GM12878 (cell line): Measurements from ENCODE around the gene RIIAD1. TPM values are rescaled to one million over a fixed set of nuclear protein-coding genes. Genes with fewer than 3 reads are reported as not detected.

Source experiments
- ATAC-seq: fragments of 200-7000 bp; cut with Tn5 transposase; 3 replicates; pipeline ENCODE4 v1.9.1; 2020; ENCODE audit warnings: mild to moderate bottlenecking, moderate library complexity
- BruUV-seq: library from RNA; stranded (reverse); fragments of 400-500 nt; replicated peaks from 2 replicates; lab custom pipeline; 2021; lab: Mats Ljungman, UMichigan
- CTCF ChIA-PET: fragments of 300-600 bp; sonication (Branson Sonifier 250); formaldehyde crosslinking; extraction: SDS; loops from one replicate; lab custom pipeline; 2021; ENCODE audit warnings: inconsistent platforms; lab: Yijun Ruan, JAX
- POLR2A ChIA-PET: fragments of 350-600 bp; formaldehyde crosslinking; extraction: SDS; loops from one replicate; lab custom pipeline; 2021; ENCODE audit warnings: inconsistent platforms; lab: Charles Lee
- RAD21 ChIA-PET: fragments of 300-600 bp; sonication (Branson Sonifier 250); formaldehyde crosslinking; loops from one replicate; lab custom pipeline; 2023; ENCODE audit warnings: antibody characterized with exemption; ENCODE audit not compliant: unreplicated experiment; lab: Charles Lee
- SMC1A ChIA-PET: fragments of 300-600 bp; sonication (Branson Sonifier 250); formaldehyde crosslinking; loops from one replicate; lab custom pipeline; 2023; ENCODE audit not compliant: unreplicated experiment, uncharacterized antibody; lab: Charles Lee
- DNase-seq: peaks from one replicate; pipeline ENCODE4 v3.0.0-alpha.2; 2011; ENCODE audit warnings: low read depth, low spot score
- FAIRE-seq: peaks from 3 replicates; lab custom pipeline; 2011; peaks lifted over from hg19 to GRCh38; lab: Jason Lieb, UNC
- H2AFZ ChIP-seq: 2 replicates; pipeline ENCODE4 v1.6.0; 2011; ENCODE audit warnings: low read depth, low read length, control low read depth; ENCODE audit not compliant: control insufficient read depth
- H3K27ac ChIP-seq: 2 replicates; pipeline ENCODE4 v1.5.1; 2011; ENCODE audit warnings: control low read depth; ENCODE audit not compliant: control insufficient read depth, insufficient read depth
- H3K27me3 ChIP-seq, 2 experiments: replicated peaks in 1 of 2; 2 replicates each; pipeline versions ENCODE4 v1.6.0 to v1.6.1; 2011; ENCODE audit warnings: low read length in 1 of 2; ENCODE audit not compliant: control insufficient read depth in 2 of 2, insufficient read depth in 2 of 2
- H3K36me3 ChIP-seq, 2 experiments: 2 replicates each; pipeline ENCODE4 v1.5.1; 2011; ENCODE audit warnings: low read length in 1 of 2; ENCODE audit not compliant: control insufficient read depth in 2 of 2, insufficient read depth in 2 of 2
- H3K4me1 ChIP-seq: 2 replicates; pipeline ENCODE4 v1.6.1; 2011; ENCODE audit warnings: mild to moderate bottlenecking, low read length, moderate library complexity, mixed read lengths; ENCODE audit not compliant: control insufficient read depth, insufficient read depth
- H3K4me2 ChIP-seq: 2 replicates; pipeline ENCODE4 v1.6.0; 2011; ENCODE audit warnings: control low read depth; ENCODE audit not compliant: control insufficient read depth, insufficient read depth
- H3K4me3 ChIP-seq: fragments of 200-600 bp; sonication (generic); 2 replicates; pipeline ENCODE4 v1.5.1; 2016
- H3K79me2 ChIP-seq: 2 replicates; pipeline ENCODE4 v1.6.0; 2011; ENCODE audit warnings: low read length; ENCODE audit not compliant: control insufficient read depth, insufficient read depth
- H3K9ac ChIP-seq: 2 replicates; pipeline ENCODE4 v1.8.0; 2011; ENCODE audit warnings: low read length, control low read depth, mixed read lengths; ENCODE audit not compliant: control insufficient read depth, insufficient read depth
- H3K9me3 ChIP-seq: replicated peaks from 3 replicates; pipeline ENCODE4 v1.5.1; 2011; ENCODE audit warnings: mild to moderate bottlenecking, low read length; ENCODE audit not compliant: control insufficient read depth, insufficient read depth
- H4K20me1 ChIP-seq: 2 replicates; pipeline ENCODE4 v1.6.0; 2011; ENCODE audit not compliant: control insufficient read depth, insufficient read depth
- ATF7 ChIP-seq: fragments of 450-650 bp; IDR thresholded peaks from 2 replicates; pipeline ENCODE4 v1.6.1; 2016; ENCODE audit warnings: low read depth, mild to moderate bottlenecking
- CBFB ChIP-seq: IDR thresholded peaks from 2 replicates; pipeline ENCODE4 v1.6.1; 2016; ENCODE audit warnings: antibody characterized with exemption, low read depth
- CBX3 ChIP-seq: fragments of 200-600 bp; sonication (generic); IDR thresholded peaks from 2 replicates; pipeline ENCODE4 v1.6.1; 2016; ENCODE audit warnings: low read depth, borderline replicate concordance
- CTCF ChIP-seq, 3 experiments: IDR thresholded peaks in 2 of 3; conservative IDR thresholded peaks in 1 of 3; 2 replicates each; pipeline ENCODE4 v1.5.1; 2011; ENCODE audit warnings: low read depth in 3 of 3, low read length in 3 of 3, mild to moderate bottlenecking in 3 of 3, control low read depth in 2 of 3, moderate library complexity in 2 of 3, inconsistent platforms in 1 of 3, mixed read lengths in 1 of 3; ENCODE audit not compliant: control insufficient read depth in 2 of 3, insufficient read depth in 1 of 3; ENCODE audit errors: extremely low read depth in 1 of 3
- HDAC2 ChIP-seq: fragments of 200-600 bp; sonication (generic); IDR thresholded peaks from 2 replicates; pipeline ENCODE4 v1.6.1; 2017
- IRF4 ChIP-seq: IDR thresholded peaks from 2 replicates; pipeline ENCODE4 v1.6.1; 2011; ENCODE audit warnings: low read depth, low read length
- KAT2A ChIP-seq: conservative IDR thresholded peaks from 2 replicates; pipeline ENCODE4 v1.6.1; 2011; ENCODE audit warnings: low read depth, low read length; ENCODE audit not compliant: control insufficient read depth
- NFIC ChIP-seq: IDR thresholded peaks from 2 replicates; pipeline ENCODE4 v1.6.1; 2012; ENCODE audit warnings: low read depth, mild to moderate bottlenecking, inconsistent platforms, low read length, moderate library complexity
- NR2C1 ChIP-seq: fragments of 450-650 bp; IDR thresholded peaks from 2 replicates; pipeline ENCODE4 v1.6.1; 2017; ENCODE audit warnings: antibody characterized with exemption, mild to moderate bottlenecking, moderate library complexity
- NR2F1 ChIP-seq: fragments of 450-650 bp; conservative IDR thresholded peaks from 2 replicates; pipeline ENCODE4 v1.6.1; 2017; ENCODE audit warnings: mild to moderate bottlenecking
- PBX3 ChIP-seq: IDR thresholded peaks from 2 replicates; pipeline ENCODE4 v1.6.1; 2011; ENCODE audit warnings: mild to moderate bottlenecking, low read depth, low read length, moderate library complexity; ENCODE audit not compliant: insufficient replicate concordance
- RCOR1 ChIP-seq: conservative IDR thresholded peaks from 2 replicates; pipeline ENCODE4 v1.6.1; 2012; ENCODE audit warnings: low read depth, low read length, improper control_type of control experiment
- RELA ChIP-seq: fragments of 450-650 bp; IDR thresholded peaks from 2 replicates; pipeline ENCODE4 v1.8.0; 2014; ENCODE audit warnings: borderline replicate concordance; ENCODE audit not compliant: partially characterized antibody
- RUNX3 ChIP-seq: IDR thresholded peaks from 2 replicates; pipeline ENCODE4 v1.6.1; 2012; ENCODE audit warnings: low read length, inconsistent platforms
- SMAD5 ChIP-seq: IDR thresholded peaks from 2 replicates; pipeline ENCODE4 v1.6.1; 2016; ENCODE audit warnings: antibody characterized with exemption, low read depth
- SMC3 ChIP-seq: IDR thresholded peaks from 2 replicates; pipeline ENCODE4 v1.6.1; 2011; ENCODE audit warnings: low read length, improper control_type of control experiment, borderline replicate concordance
- SUZ12 ChIP-seq: fragments of 200-600 bp; sonication (generic); IDR thresholded peaks from one replicate; pipeline ENCODE4 v1.6.1; 2018; ENCODE audit warnings: antibody characterized with exemption, mild to moderate bottlenecking; ENCODE audit not compliant: unreplicated experiment
- TCF12 ChIP-seq: IDR thresholded peaks from 2 replicates; pipeline ENCODE4 v1.6.1; 2011; ENCODE audit warnings: low read depth, mild to moderate bottlenecking, low read length
- ZNF592 ChIP-seq: fragments of 450-650 bp; IDR thresholded peaks from 2 replicates; pipeline ENCODE4 v1.6.1; 2017; ENCODE audit warnings: mild to moderate bottlenecking, moderate library complexity
- ZSCAN29 ChIP-seq: fragments of 450-650 bp; IDR thresholded peaks from 2 replicates; pipeline ENCODE4 v1.6.1; 2017; ENCODE audit warnings: mild to moderate bottlenecking, moderate library complexity
- WGBS: methylation state at CpG from one replicate; pipeline ENCODE4 v1.1.6; 2016; ENCODE audit warnings: low lambda C conversion rate; ENCODE audit not compliant: insufficient replicate concordance, insufficient coverage; ENCODE audit errors: missing lambda C conversion rate; 5-methylcytosine and 5-hydroxymethylcytosine counted together
- in situ Hi-C: fragments of 300-500 bp; cut with MboI; formaldehyde crosslinking; loops from 9 replicates; pipeline ENCODE4 v1.14.3; 2018; ENCODE audit warnings: mixed read lengths
- intact Hi-C: fragments of 100-400 bp; cut with micrococcal nuclease; formaldehyde crosslinking; loops from one replicate; pipeline ENCODE4 v1.14.2; 2022; ENCODE audit not compliant: unreplicated experiment
- polyA plus RNA-seq, 11 experiments: library from polyadenylated mRNA; depleted of rRNA in 4 of 11; unstranded in 6 of 11; stranded (reverse) in 5 of 11; fragments of >200 nt; fragmentation: Nextera tagmentation in 4 of 11; fragmentation: Illumina TruSeq in 1 of 11; extraction: Ambion mirVana in 4 of 11; extraction: Trizol in 1 of 11; gene quantifications; 1 replicate in 1 of 11; 2 replicates in 10 of 11; pipeline versions ENCODE4 v1.2.1 to v1.2.3, GENCODE V29; 2011 to 2016; ENCODE audit warnings: inconsistent platforms in 2 of 11, missing spikeins in 2 of 11, low read depth in 1 of 11
- total RNA-seq, 4 experiments: library from RNA; depleted of rRNA in 3 of 4; stranded (reverse); fragments of >200 nt in 3 of 4; fragmentation: Illumina TruSeq in 1 of 4; extraction: Trizol in 1 of 4; gene quantifications; 2 replicates each; pipeline versions ENCODE4 v1.2.1 to v1.2.3, GENCODE V29; 2013 to 2021

The RIIAD1 gene
- total and polyA plus RNA-seq, 10 of the 15 experiments (the other 5 are each of a cell fraction or from before 2014, with no cell fraction given) = not detected

- H3K4me1 ChIP-seq = no peaks in the 10 kb centered on the region
- no peak overlapping the region for H3K27ac ChIP-seq
- RAD21 ChIA-PET = no interaction called here
- no peak for TF ChIP-seq CBFB
- TF ChIP-seq SMAD5 = no peak
- TF ChIP-seq KAT2A = no peak
- TF ChIP-seq NR2C1 = no peak
- no peak for TF ChIP-seq RUNX3
- TF ChIP-seq CBX3 = no peak
- no peak for TF ChIP-seq IRF4
- TF ChIP-seq ZNF592 = no peak
- no peak for TF ChIP-seq NFIC
- TF ChIP-seq HDAC2 = no peak
- no peak for TF ChIP-seq ATF7
- no peak for TF ChIP-seq NR2F1
- no peak for TF ChIP-seq SMC3
- no peak for TF ChIP-seq CTCF (IDR thresholded peaks at IDR 0.05 in 2 of 3, conservative IDR thresholded peaks at IDR 0.05 in 1 of 3; ENCODE audit: control insufficient read depth in 2 of 3, extremely low read depth in 1 of 3, insufficient read depth in 1 of 3, low read depth in 3 of 3, low read length in 3 of 3)
- TF ChIP-seq RELA = no peak
- TF ChIP-seq SUZ12 = no peak
- TF ChIP-seq PBX3 = no peak
- TF ChIP-seq TCF12 = no peak
- TF ChIP-seq ZSCAN29 = no peak
- TF ChIP-seq RCOR1 = no peak
- H3K4me3 ChIP-seq = no peak overlapping the region
- BruUV-seq = no TSS peak
- CTCF ChIA-PET = interaction anchor here (1.4 kb wide), 1 partner anchor 10 kb away, joined by 3 read pairs; the partner anchor contains the start of gene MRPL9
- H3K27me3 ChIP-seq = no peaks in the 10 kb centered on the region
- H3K9me3 ChIP-seq = no peaks in the 10 kb centered on the region
- H3K79me2 ChIP-seq = no peaks in the 10 kb centered on the region
- ATAC-seq = no peak
- no peak overlapping the region for H2AFZ ChIP-seq
- H3K4me2 ChIP-seq = no peak overlapping the region
- SMC1A ChIA-PET = no interaction called here
- no peak for FAIRE-seq
- POLR2A ChIA-PET = no interaction called here
- no peaks in the 10 kb centered on the region for H4K20me1 ChIP-seq
- in situ Hi-C loops = no loop called here
- DNase-seq = no peak
- H3K36me3 ChIP-seq = no peaks in the 10 kb centered on the region
- intact Hi-C loops = no loop called here
- H3K9ac ChIP-seq = no peak overlapping the region
- 48% methylated on average over 5 of the region's 5 CpGs for WGBS
Measured at GRCh38 chr1:151773702-151774101, 52.4 kb downstream of the RIIAD1 start.
